RCC 7860 (cell line): Measurements from ENCODE around the gene ZNF148.

Experiments
- DNase-seq: peaks from one replicate; pipeline ENCODE4 v3.0.0-alpha.2; 2015; ENCODE audit warnings: low spot score
- FAIRE-seq: peaks from 2 replicates; lab custom pipeline; 2012; peaks lifted over from hg19 to GRCh38; lab: Jason Lieb, UNC

Gene ZNF148

DNA sequence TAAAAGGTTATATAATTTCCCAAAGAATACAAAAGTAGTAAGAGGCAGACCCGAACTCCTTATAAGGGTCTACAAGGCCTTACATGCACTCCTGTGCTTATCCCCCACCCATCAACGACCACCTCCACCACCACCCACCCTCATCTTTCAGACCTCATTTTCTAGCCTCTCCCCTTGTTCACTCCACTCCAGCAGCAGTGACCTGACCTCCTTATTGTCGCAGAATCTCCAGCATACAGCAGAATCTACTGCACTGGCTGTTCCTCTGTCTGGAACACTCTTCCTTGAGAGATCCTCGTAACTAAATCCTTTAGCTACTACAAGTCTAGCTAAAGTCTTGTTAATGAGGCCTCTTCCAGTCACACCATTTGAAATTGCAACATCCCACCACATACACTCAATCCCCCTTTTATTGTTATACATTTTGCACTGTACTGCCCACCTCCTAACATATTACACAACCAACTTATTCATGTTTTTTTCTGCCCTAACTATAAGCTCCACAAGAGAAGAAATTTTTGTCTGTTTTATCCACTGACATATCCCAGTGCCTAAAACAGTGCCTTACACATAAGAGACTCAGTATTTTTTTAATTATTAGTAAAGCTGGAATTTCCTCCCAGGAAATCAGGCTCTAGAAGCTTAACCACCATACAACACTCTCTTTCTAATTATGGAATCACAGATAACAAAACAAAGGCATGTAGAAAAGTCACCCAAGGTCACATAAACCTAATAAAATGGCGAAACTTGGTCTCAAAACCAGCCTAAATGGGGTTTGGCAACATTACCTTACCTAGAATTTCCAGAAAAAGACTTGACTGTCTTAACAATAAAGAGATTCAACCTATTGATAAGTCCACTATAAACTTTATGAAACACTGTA lies 40.2 kb downstream of the ZNF148 start:
- peak; percentile 23 for FAIRE-seq

GRCh38 chr3:125332504-125332903 lies 42.6 kb downstream of the ZNF148 start:
- FAIRE-seq: no peak
- no peak for DNase-seq

More for the DNA sequence above, 40.2 kb downstream of the ZNF148 start:
- DNase-seq: no peak

DNA sequence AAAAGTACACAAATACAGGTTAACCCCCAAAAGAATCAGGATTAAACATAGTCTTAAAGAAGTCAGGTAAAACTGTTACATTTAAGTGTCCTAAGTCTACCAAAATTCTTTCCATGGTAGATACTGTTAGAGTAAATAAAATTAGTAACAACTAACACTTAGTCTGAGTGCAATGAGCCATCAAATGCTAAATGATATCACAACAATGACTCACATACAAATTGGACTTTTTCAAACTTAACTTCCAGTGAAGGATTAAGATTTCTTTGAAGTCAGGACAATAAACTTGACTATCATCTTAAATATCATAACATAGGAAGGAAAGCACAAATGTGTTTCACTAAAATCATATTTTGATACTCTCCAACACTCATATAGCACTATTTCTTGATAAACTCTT lies 43.9 kb downstream of the ZNF148 start:
- no peak for DNase-seq
- FAIRE-seq: peak; percentile 72

- FAIRE-seq: no peak
- DNase-seq: no peak
These were observed 48.2 kb downstream of the ZNF148 start for GRCh38 chr3:125326957-125327356.

GRCh38 chr3:125325746-125326145 lies 49.4 kb downstream of the ZNF148 start:
- DNase-seq: no peak
- peak; percentile 30 for FAIRE-seq

- DNase-seq (no peak), FAIRE-seq (no peak)
These were observed 50.8 kb downstream of the ZNF148 start for GRCh38 chr3:125324341-125324740.

GRCh38 chr3:125322917-125323316 lies 52.2 kb downstream of the ZNF148 start:
- FAIRE-seq (no peak), DNase-seq (no peak)

- FAIRE-seq (no peak), DNase-seq (no peak)
These were observed 53.0 kb downstream of the ZNF148 start for GRCh38 chr3:125322166-125322565.

GRCh38 chr3:125319765-125320164 lies 55.4 kb downstream of the ZNF148 start:
- DNase-seq (no peak), FAIRE-seq (no peak)

DNA sequence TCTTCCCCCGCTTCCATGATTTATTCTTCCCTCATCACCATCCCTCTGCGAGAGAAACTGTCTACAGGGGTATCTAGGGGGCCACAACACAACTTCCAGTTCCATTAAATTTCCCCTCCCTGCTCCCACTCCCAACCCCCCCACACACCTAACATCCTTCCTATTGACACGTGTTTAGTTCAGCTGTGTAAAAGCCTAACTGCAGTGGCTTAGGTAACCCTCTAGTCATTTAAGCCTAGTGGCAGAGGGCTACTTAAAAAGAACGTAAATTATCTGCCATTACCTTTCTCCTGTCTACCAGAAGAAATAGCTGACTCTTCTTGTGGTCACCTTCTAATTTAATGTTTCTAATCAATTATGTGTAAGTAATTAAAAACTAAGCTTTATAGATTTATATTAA lies 56.3 kb downstream of the ZNF148 start:
- FAIRE-seq: no peak
- no peak for DNase-seq

GRCh38 chr3:125318167-125318865 lies 56.8 kb downstream of the ZNF148 start:
- peak; percentile 36 for DNase-seq
- peak; percentile 85 for FAIRE-seq

DNA sequence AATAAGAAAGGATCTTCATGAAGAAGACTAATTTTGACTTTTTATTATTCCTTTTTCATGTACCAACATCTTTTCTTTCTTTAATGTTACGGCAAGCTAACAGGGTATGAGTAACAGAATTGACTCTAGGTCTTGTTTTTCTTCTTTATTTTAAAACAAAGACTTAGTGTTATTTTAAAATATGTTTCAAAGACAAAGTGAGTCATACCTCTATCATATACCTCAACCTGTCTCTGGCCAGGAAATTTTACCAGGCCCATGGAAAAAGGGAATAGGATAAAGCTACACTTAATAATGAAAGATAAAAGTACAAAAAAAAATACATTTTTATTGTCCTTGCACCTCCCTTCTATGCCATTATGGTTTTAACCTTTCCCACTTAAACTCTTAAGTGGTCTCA lies 57.4 kb downstream of the ZNF148 start:
- DNase-seq (no peak), FAIRE-seq (no peak)

DNA sequence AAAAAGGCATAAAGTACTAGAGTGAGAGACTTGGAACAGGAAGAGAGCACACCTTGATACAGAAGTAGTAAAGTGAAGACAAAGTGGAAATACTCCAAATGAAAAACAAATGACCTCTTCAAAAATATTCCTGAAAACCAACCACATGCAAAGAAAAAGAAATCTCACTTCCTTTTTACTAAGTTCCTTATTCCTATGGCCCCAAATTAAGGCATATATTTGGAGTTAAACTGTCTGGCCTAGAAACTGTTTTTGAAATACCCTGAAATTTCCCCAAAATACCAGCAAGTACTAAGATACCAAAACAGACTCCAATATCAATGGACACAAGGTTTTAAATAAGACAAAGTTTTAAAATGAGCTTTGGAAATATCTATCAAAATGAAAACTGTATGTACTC lies 58.2 kb downstream of the ZNF148 start:
- DNase-seq: no peak
- no peak for FAIRE-seq

DNA sequence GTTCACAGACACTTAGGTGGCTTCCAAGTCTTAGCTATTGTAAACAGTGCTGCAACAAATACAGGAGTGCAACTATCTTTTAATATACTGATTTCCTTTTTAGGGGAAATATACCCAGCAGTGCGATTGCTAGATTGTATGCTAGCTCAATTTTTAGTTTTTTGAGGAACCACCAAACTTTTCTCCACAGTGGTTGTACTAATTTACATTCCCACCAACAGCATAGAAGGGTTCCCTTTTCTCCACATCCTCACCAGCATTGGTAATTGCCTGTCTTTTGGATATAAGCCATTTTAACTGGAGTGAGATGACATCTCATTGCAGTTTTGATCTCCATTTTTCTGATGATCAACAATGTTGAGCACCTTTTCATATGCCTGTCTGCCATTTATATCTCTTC lies 58.9 kb downstream of the ZNF148 start:
- no peak for FAIRE-seq
- DNase-seq: no peak

DNA sequence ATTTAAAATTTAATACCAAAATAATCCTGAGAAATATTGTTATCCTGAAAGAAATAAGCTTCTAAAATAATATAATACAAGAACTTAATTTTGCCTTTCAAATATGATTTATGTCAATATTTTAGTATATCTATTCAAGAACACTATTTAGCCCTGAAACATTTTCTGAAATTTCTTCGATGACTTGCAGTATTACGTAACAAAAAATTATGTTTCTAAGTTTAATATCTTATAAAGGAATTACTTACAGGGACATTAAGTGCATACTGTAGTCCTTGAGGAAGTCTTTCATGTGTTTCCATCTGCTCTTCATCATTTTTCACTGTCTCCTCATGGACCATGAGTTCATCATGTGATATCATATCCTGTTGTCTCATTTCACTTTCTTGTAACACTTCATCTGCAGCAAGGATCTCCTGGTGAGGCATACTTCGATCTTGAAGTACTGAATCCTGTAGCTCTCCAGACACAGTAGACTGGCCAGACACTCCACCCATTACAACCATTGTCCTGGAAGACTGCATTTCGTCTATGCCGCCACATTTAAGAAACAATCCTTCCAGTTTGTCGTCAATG lies 62.0 kb downstream of the ZNF148 start:
- DNase-seq (peak; percentile 64), FAIRE-seq (peak; percentile 60)

DNA sequence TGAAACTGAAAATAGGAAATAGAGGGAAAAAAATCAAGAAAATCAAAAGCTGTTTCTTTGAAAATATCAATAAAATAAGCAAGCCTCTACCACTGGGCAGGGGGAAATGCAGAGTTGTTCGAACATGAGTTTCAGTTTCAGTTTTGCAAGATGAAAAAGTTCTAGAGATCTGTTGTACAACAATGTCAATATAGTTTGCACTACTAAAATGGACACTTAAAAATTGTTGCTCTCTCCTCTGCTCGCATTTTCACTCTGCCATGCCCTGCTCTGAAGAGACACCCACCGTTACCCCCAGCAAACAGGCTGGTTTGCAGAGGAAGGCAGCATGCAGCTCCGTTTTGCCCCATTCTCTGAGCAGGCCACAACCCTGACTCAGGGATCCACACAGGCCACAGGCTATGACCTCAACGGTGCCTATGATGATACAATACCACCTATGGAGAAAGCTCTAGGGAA lies 64.5 kb downstream of the ZNF148 start:
- FAIRE-seq (peak; percentile 88), DNase-seq (peak; percentile 70)

DNA sequence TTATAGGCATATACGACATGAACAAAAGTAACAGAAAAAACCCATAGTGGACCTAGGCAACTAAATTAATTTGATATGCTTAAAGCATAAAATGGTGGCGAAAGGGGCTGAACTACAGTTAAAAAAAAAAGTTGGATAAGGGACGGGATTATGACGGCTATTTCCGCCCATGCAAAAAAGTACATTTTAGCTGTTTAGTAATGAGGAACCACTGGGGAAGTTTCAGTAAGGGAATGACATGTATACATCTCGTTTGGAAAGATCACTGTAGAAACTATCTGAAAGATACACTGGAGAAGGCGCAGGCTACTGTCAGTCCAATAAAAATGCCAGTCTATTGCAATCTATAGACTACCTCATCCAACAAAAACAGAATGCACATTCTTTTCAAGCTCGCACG lies 65.6 kb downstream of the ZNF148 start:
- DNase-seq (no peak), FAIRE-seq (no peak)

GRCh38 chr3:125306620-125307019 lies 68.5 kb downstream of the ZNF148 start:
- no peak for FAIRE-seq
- DNase-seq: no peak

- DNase-seq: no peak
These were observed 72.2 kb downstream of the ZNF148 start for GRCh38 chr3:125302932-125303331.

GRCh38 chr3:125300416-125300815 lies 74.7 kb downstream of the ZNF148 start:
- DNase-seq (no peak), FAIRE-seq (peak; percentile 48)

More at GRCh38 chr3:125302932-125303331, 72.2 kb downstream of the ZNF148 start:
- FAIRE-seq: no peak

DNA sequence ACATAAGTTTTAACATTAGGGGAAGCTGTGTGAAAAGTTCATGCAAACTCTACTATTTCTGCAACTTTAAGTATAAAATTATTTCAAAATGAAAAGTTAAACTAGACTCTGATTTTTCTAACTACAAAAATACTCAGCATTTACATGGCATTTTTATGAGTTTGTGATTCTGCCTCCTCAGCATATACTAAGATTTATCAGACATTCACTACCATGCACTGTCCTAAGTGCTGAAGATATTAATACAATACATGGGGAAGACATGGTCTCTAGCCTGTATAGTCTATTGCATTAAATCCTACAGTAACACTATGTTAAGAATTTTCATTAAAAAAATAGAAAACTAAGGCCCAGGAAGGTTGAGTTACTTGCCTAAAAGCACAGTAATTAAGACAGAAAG lies 80.7 kb downstream of the ZNF148 start:
- DNase-seq: no peak
- FAIRE-seq: no peak

DNA sequence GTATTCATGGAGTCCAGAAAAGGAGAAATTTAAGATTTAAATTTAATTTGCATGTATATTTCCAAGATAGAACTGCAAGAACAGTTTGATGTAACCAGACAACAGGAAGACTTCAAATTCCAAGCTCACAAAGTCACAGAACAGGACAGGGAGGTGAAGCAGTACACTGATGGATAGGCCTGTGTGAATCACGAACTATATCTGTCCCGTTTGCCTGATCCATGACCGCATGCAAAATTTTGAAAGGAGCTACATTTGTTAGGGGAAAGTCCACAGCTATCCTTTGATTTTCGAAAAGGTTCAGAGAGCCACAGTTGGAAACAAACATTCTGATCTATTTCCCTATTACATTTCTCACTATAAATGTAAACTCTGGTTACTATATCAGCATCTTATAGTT lies 83.1 kb downstream of the ZNF148 start:
- DNase-seq (no peak), FAIRE-seq (no peak)
